ENCODE results near the gene GALNT7. TPM values are rescaled to one million over a fixed set of nuclear protein-coding genes. Genes with fewer than 3 reads are reported as not detected.

The GALNT7 gene
- total RNA-seq, 1 experiment from 2014 or later: 156 TPM

DNA sequence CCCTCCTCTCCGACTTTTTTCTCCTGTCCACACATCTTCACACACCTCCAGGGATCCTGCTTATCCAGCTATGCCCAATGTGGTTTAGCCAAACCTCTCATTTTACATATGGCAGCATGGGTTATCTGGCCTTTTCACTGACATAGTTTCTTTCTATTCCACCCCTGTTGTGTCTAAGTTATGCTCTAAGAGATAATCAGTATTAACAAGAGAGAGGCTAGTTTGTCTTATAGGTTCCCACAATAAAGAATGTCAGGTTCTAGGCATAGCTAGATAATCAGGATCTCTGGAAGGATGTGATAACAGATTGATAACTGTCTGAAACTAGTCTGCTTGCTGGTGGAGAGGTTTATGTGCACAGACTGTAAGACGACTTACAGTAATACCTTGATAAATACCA is 7.7 kb upstream of the GALNT7 start:
- TF ChIP-seq, protein P1, sequence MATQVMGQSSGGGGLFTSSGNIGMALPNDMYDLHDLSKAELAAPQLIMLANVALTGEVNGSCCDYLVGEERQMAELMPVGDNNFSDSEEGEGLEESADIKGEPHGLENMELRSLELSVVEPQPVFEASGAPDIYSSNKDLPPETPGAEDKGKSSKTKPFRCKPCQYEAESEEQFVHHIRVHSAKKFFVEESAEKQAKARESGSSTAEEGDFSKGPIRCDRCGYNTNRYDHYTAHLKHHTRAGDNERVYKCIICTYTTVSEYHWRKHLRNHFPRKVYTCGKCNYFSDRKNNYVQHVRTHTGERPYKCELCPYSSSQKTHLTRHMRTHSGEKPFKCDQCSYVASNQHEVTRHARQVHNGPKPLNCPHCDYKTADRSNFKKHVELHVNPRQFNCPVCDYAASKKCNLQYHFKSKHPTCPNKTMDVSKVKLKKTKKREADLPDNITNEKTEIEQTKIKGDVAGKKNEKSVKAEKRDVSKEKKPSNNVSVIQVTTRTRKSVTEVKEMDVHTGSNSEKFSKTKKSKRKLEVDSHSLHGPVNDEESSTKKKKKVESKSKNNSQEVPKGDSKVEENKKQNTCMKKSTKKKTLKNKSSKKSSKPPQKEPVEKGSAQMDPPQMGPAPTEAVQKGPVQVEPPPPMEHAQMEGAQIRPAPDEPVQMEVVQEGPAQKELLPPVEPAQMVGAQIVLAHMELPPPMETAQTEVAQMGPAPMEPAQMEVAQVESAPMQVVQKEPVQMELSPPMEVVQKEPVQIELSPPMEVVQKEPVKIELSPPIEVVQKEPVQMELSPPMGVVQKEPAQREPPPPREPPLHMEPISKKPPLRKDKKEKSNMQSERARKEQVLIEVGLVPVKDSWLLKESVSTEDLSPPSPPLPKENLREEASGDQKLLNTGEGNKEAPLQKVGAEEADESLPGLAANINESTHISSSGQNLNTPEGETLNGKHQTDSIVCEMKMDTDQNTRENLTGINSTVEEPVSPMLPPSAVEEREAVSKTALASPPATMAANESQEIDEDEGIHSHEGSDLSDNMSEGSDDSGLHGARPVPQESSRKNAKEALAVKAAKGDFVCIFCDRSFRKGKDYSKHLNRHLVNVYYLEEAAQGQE (IDR thresholded peaks at IDR 0.05; ENCODE audit: insufficient read depth in 1 of 2, low read depth in 2 of 2, low read length in 1 of 2): no peak
- TF ChIP-seq POLR2AphosphoS5 (IDR thresholded peaks at IDR 0.05; ENCODE audit: low read depth, low read length): no peak
- no peak for TF ChIP-seq TCF7L2 (IDR thresholded peaks at IDR 0.05; ENCODE audit: low read depth, low read length)
- no peak for TF ChIP-seq SIN3A (IDR thresholded peaks at IDR 0.05; ENCODE audit: borderline replicate concordance, insufficient read depth, low read depth, low read length)
- TF ChIP-seq, protein P2, sequence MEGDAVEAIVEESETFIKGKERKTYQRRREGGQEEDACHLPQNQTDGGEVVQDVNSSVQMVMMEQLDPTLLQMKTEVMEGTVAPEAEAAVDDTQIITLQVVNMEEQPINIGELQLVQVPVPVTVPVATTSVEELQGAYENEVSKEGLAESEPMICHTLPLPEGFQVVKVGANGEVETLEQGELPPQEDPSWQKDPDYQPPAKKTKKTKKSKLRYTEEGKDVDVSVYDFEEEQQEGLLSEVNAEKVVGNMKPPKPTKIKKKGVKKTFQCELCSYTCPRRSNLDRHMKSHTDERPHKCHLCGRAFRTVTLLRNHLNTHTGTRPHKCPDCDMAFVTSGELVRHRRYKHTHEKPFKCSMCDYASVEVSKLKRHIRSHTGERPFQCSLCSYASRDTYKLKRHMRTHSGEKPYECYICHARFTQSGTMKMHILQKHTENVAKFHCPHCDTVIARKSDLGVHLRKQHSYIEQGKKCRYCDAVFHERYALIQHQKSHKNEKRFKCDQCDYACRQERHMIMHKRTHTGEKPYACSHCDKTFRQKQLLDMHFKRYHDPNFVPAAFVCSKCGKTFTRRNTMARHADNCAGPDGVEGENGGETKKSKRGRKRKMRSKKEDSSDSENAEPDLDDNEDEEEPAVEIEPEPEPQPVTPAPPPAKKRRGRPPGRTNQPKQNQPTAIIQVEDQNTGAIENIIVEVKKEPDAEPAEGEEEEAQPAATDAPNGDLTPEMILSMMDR (IDR thresholded peaks at IDR 0.05): no peak
- CTCF ChIA-PET: no interaction called here
- ATAC-seq (no peak), DNase-seq (ENCODE audit: low read depth, low spot score) (no peak)
- H3K27ac ChIP-seq (ENCODE audit: low read length): peak overlapping the region; percentile 57; the same call in 1 of the 2 replicates
- intact Hi-C loops (cut with micrococcal nuclease; ENCODE audit: unreplicated experiment) (no loop called here), in situ Hi-C loops (cut with HindIII; ENCODE audit: low pct_unique_long_range_greater_than_20kb, low sequenced_read_pairs) (loop anchor here (25.0 kb wide), 1 partner anchor 101 kb away; no protein-coding TSS in a partner anchor)
- no peaks in the 10 kb centered on the region for H3K9me3 ChIP-seq (ENCODE audit: control insufficient read depth, insufficient read depth, low read depth, low read length)
- POLR2A ChIA-PET: no interaction called here
- peaks cover 14% of the 10 kb centered on the region; the same call in 1 of the 2 replicates for H3K36me3 ChIP-seq (ENCODE audit: control insufficient read depth, insufficient read depth, low read length)
- H3K27me3 ChIP-seq (ENCODE audit: control insufficient read depth, insufficient read depth, low read length): no peaks in the 10 kb centered on the region
- H3K4me3 ChIP-seq (ENCODE audit: low read depth in 2 of 2, low read length in 2 of 2): no peak overlapping the region
- peaks cover 3% of the 10 kb centered on the region for H3K4me1 ChIP-seq (ENCODE audit: control insufficient read depth, insufficient read depth, low read length)
- no TSS peak for BruUV-seq (replicated peaks)

- Histone ChIP-seq H3K27me3 (ENCODE audit: control insufficient read depth, insufficient read depth, low read length) (no peaks in the 10 kb centered on the region), H3K27ac (ENCODE audit: low read length) (peak overlapping the region; percentile 29; the same call in 1 of the 2 replicates), H3K36me3 (ENCODE audit: control insufficient read depth, insufficient read depth, low read length) (peaks cover 14% of the 10 kb centered on the region; the same call in 1 of the 2 replicates), H3K4me1 (ENCODE audit: control insufficient read depth, insufficient read depth, low read length) (peaks cover 6% of the 10 kb centered on the region), H3K9me3 (ENCODE audit: control insufficient read depth, insufficient read depth, low read depth, low read length) (no peaks in the 10 kb centered on the region), H3K4me3 (ENCODE audit: low read depth in 2 of 2, low read length in 2 of 2) (no peak overlapping the region)
- intact Hi-C loops (cut with micrococcal nuclease; ENCODE audit: unreplicated experiment) (no loop called here), in situ Hi-C loops (cut with HindIII; ENCODE audit: low pct_unique_long_range_greater_than_20kb, low sequenced_read_pairs) (loop anchor here (25.0 kb wide), 1 partner anchor 101 kb away; no protein-coding TSS in a partner anchor)
- BruUV-seq (replicated peaks): no TSS peak
- CTCF ChIA-PET: no interaction called here
- POLR2A ChIA-PET: no interaction called here
- no peak for DNase-seq (ENCODE audit: low read depth, low spot score)
- TF ChIP-seq TCF7L2 (IDR thresholded peaks at IDR 0.05; ENCODE audit: low read depth, low read length) (no peak), POLR2AphosphoS5 (IDR thresholded peaks at IDR 0.05; ENCODE audit: low read depth, low read length) (no peak), SIN3A (IDR thresholded peaks at IDR 0.05; ENCODE audit: borderline replicate concordance, insufficient read depth, low read depth, low read length) (no peak)
- TF ChIP-seq, protein P2 (IDR thresholded peaks at IDR 0.05): no peak
- no peak for ATAC-seq
These were observed 7.3 kb upstream of the GALNT7 start for GRCh38 chr4:173161311-173161710.
